ENCODE results near the gene MAST3.

MAST3 gene

GRCh38 chr19:18097217-18097992 is at the start of gene MAST3:
MAST3 (plus strand) TSS chr19:18097778; CDS start chr19:18097793, 15 bp downstream.
- DNase-seq: peak; percentile 88

- peak; percentile 80 for DNase-seq
These were observed 48.2 kb upstream of the MAST3 start for GRCh38 chr19:18049385-18049784.

GRCh38 chr19:18051887-18052286 is 45.7 kb upstream of the MAST3 start:
- no peak for DNase-seq

- DNase-seq: no peak
These were observed 43.9 kb upstream of the MAST3 start for GRCh38 chr19:18053576-18054219.

- no peak for DNase-seq
These were observed 41.6 kb upstream of the MAST3 start for GRCh38 chr19:18055967-18056366.

- DNase-seq: peak; percentile 48
These were observed 40.0 kb upstream of the MAST3 start for GRCh38 chr19:18057557-18057956.

GRCh38 chr19:18058208-18059009 is 39.2 kb upstream of the MAST3 start:
- peak; percentile 83 for DNase-seq

- no peak for DNase-seq
These were observed 38.3 kb upstream of the MAST3 start for GRCh38 chr19:18059297-18059696.

- no peak for DNase-seq
These were observed 37.7 kb upstream of the MAST3 start for GRCh38 chr19:18059902-18060301.

GRCh38 chr19:18060472-18060871 is 37.1 kb upstream of the MAST3 start:
- DNase-seq: no peak

GRCh38 chr19:18062028-18062427 is 35.5 kb upstream of the MAST3 start:
- no peak for DNase-seq

- DNase-seq: no peak
These were observed 34.1 kb upstream of the MAST3 start for GRCh38 chr19:18063463-18063862.

GRCh38 chr19:18065173-18065495 is 32.4 kb upstream of the MAST3 start:
- DNase-seq: no peak

GRCh38 chr19:18068395-18068794 is 29.2 kb upstream of the MAST3 start:
- DNase-seq: no peak

GRCh38 chr19:18069383-18069782 is 28.2 kb upstream of the MAST3 start:
- DNase-seq: no peak

- no peak for DNase-seq
These were observed 27.4 kb upstream of the MAST3 start for GRCh38 chr19:18070181-18070580.

- no peak for DNase-seq
These were observed 25.2 kb upstream of the MAST3 start for GRCh38 chr19:18072335-18072734.

GRCh38 chr19:18073197-18073596 is 24.4 kb upstream of the MAST3 start:
- DNase-seq: no peak

GRCh38 chr19:18074192-18074591 is 23.4 kb upstream of the MAST3 start:
- DNase-seq: no peak

GRCh38 chr19:18083929-18084684 is 13.5 kb upstream of the MAST3 start:
- DNase-seq: no peak

GRCh38 chr19:18085702-18086457 is 11.7 kb upstream of the MAST3 start:
- no peak for DNase-seq

- peak; percentile 7 for DNase-seq
These were observed 10.9 kb upstream of the MAST3 start, which contains the start of gene IL12RB1 for GRCh38 chr19:18086590-18087138. IL12RB1 (minus strand) TSS chr19:18086934; CDS start chr19:18086823, 111 bp downstream.
